Stimulated activated CD4-positive, alpha-beta T cell treated with anti-CD3 and anti-CD28 coated beads, Interleukin-2, amount 100 ng/mL, for 4 hours (primary cell): ENCODE data around the gene ZFP62.

Source experiments
- DNase-seq: peaks from one replicate; pipeline ENCODE4 v3.0.0-alpha.2; 2020; ENCODE audit warnings: low read depth

ZFP62 gene

DNA sequence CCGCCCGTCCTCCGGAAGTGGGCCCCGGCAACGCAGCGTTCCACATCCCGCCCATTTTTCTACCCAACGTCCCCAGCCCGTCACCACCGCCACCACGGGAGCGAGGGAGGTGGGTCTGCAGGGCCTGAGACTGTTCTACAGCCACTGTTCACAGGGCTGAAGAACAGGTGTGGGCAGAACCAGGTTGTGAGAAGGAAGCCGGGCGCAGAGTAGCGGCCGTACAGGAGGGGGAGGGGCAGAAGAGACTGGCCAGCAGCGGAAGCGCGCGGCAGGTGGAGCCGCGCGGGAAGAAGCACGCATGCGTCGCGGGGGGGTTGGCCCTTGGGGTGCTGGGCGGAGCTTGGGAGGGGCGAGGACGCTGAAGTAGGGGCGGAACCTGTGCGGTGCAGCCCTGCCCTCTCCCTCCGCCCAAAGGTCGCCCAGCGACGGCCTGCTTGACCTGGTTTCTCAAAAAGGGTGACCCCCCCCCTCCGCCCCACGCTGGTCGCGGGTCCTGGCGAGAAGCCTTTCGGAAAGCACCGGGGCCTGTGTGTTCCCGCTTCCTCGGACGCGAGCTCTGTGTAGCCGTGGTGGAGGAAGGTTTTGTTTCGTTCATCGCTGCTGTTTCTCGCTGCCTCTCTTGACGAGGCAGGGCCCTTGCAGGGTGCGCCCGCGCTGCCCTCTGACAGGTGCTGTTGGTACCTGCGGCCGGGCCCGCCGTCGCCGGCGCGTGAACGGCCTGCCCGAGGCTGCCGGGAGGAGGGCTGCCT, 50.7 kb downstream of the ZFP62 start:
- peak; percentile 91 for DNase-seq

DNA sequence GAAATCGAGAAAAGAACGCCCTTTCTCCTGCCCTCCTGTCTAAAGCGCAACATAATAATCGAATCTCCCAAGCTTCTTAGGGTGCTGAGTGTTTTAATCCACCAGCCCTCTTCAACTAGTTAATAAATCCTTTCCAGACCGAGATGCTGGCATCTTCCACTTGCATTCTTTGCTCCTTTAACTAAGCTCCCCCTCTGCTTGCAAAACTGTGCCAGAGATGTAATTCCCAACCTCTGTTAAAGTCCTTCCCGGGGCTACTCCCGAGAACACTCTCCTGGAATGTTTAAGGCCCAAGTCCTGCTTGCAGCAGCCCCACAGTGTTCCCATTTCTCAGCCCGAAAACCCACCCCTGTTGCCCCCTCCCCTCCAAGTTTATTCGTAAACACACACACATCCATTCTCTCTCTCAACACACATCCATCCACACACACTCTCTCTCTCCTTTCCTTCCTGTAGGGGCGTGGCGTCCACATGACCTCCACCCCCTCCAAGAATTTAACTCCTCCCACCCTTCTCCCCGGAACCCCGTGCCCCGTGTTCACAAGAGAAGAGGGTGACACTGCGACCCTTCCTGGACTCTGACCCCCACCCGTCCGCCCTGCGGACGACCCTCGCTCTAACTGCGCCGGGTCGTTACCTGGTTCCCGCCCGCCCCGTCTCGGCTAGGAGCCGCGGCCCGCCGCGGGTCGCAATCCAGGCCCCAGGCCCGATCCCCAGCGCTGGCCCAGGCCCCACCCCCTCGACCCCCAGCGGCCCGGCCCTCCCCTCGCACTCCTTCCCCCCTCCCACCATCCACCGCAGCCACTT, 51.5 kb downstream of the ZFP62 start:
- peak; percentile 91 for DNase-seq

DNA sequence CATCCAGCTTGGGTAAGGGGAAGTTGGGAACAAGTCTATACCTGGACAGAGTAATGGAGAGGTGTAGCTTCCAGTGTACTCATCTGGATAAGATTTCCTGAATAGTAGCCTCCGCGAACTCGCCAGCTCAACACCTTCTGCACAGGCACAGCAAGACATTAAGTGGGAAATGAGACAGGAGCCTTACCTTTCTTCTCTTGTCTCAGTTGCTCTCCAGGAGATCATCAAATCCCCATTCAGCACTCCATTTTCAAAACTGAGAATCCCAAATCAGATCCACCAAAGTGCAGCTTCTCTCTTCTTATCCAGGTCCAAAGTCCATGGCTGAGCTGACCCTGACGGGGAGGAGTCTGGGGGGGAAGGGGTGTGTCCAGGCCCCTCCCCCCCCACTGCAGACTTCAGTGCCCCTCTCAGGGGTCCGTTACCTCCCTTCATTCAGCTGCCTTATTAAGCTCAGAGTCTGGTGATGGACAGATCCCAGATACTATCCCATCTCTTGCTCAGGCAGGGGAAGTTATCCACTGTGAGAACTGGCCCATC, 52.5 kb downstream of the ZFP62 start:
- DNase-seq, result no peak

DNA sequence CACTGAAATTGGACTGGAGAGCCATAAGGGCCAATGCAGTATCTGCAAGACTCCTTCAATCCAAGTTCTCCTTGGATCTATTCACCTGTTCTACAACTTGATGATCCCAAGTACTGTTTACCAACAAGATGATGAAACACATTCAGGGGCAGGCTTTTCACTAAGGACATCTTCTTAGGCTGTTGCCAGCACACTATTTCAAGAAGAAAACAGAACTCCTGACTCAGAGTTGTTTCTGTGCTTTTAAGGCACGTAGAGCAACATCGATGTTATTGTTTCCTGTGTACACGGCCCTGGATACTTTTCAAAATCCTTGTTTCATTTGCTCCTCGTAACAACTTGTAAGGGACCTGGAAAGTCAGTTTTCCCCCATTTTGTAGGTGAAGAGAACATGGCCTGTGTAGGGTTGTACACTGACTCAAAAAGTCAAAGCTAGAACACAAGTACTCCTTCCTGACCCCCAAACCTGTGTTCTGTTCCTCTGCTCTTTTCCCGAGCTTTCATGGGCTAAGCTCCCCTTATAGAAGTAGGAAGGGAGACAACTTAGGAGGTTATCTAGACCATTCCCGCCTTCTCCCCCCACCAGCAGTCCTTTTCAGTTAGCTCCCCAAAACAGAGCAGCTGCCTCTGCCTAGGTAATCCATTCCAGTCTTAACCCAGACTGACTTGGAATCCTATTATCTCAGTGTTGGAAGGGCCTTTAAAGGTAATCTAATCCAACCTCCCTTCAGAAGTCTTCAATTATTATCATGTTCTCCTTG, 53.2 kb downstream of the ZFP62 start:
- DNase-seq, result no peak

DNA sequence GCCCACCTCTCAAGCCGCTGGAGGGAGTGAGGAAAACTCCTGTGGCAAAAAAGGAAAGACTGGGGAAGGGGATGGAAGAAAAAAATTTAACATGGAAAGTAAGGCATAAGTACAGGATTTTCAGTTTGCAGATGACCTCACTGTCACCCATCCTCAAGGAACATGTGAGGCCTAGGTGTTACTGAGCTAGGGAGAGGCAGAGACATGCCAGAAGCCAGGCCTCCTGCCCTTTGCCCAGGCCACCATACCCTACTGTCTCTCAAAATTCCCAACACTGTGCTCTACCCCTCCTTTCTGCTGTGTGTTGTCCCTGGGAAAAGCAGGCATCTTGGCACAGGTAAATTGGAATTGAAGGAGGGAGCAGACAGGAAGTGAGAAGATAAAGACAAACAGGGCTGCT, 54.0 kb downstream of the ZFP62 start:
- DNase-seq, result no peak

DNA sequence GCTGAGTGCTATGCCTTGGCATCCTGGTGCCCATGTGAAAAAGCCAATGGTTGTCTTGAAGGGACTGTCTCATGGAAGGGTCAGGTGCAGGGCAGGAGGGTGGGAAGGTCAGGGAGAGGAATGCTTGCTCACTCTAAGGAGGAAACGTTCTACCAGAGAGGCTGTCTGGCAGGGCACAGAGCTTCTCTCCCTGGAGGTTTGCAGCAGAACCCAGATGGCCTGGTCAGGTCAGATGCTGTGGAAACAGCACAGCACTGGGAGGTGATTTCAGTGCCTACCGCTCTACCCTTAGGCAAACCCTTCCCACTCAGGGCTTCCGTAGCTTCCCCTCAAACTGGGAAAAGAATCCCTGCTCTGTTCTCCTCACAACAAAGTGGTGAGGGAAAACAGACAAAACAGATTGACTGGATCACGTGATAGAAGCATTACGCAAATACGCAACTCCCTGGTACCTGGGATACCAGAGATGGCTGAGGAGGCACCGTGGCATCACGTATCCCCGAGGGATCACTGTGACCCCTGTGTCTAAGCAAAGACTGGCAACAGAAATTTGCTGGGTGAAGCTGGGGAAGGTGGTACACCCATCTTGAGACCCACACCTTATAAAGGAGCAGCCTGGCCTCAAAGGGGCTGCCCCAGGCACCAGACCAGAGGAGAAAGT, 54.6 kb downstream of the ZFP62 start:
- DNase-seq, result no peak

DNA sequence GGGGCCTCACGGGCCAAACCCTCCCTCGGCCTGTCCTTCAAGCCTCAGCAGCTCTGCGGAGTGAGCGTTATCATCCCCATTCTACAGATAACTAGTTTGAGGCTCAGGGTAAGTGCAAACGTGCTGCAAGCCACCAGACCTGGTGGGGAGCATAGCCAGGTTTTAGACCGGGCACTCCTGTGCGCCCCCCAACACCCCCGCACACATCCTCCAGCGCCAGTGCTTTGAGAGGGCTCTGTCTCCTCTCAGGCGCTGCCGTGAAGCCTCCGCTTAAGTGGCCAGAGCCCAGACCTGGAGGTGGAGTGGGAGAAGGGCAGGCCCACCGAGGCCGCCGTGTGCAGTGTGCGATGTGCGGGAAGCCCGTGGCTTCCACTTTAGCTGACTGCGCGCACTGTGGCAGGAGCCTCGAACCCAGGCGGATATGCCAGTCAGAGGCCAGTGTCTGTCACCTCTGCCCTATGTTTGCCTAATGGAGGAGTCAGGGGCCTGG, 56.9 kb downstream of the ZFP62 start:
- DNase-seq, result no peak

DNA sequence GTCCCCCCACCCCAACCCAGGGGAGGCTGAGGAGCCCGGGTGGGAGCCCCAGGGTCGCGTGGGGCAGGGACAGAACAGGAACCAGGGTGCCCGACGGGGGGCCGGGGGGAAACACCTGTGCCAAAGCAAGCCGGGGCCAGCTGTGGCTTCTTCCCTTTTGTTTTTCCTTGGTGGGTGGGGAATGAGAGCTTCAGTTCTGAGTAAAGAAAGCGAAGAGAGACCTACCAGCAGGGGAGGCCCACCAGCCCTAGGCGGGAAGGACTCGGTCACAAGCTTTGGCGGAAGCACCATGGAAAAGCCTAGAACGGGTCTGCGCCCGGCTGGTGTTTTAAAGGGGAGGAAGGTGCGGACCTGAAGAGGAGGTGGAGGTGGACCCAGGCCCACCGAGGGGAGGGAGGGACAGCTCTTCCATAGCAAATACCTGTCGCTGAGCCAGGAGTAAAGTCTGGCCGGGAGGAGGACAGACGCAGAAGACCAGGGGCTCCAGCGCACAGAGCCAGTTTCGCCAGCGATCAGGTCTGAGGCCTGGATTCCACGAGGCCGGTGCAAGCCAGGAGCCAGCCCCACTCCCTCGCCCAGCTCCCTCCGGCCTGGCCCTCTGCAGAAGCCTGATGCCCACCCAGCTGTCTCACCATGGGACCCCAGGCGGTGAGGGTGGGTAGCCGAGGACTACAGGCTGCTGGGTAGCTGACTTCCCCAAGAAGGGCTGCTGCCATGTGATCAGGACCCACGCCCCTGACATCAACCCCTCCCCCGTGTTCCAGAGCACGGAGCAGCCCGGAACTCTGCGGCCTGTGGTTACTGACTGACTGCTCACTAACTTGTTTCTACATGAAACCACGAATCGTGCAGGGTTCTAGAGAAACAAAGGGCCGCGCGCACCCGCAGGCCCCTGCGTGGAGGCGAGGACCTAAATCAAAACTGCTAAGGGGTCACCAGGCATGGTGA, 57.6 kb downstream of the ZFP62 start:
- DNase-seq, result peak; percentile 76

DNA sequence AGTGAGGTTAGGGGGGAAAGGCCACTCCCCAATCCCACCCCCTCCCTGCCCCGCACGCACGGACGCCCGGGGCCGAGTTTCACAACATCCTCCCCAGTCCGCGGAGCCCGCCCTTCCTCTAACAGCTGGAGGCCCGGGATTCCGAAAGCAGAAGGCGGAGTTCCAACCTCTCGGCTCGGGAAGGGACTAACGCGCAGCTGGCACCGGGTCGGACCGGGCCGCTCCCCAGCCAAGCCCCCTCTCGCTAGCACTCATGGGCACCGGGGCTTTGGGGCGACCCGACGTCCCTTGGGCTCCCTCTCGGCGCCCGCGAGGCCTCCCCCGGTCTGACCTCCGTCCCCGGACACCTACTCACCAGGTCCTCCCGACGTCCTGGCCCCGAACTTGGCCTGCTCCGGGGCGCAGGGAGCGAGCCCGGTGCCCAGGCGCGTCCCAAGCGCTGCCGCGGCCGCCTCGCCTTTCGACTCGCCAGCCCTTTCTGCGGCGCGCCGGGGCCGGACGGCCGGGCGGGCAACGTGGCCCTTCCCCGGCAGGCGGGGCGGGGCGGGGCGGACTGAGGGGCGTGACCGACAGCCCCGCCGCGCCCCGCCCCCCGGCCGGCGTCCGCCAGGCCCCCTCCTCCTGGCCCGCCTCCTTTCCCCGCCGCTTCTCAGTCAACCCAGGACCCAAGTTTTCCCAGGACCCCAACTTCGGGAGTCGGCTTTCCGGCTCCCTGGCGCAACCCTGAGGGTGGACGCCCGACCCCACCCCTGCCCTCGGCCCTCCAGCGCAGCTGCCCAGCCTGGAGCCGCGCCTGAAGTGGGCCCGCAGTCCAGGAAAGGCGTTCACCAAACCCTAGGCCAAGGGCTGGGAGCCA, 58.5 kb downstream of the ZFP62 start, which contains the start of gene MGAT1:
Gene MGAT1 (minus strand): TSS at position 482 of the 856 bp plus-strand sequence. CDS start 9,835 bp downstream, outside the sequence.
- peak; percentile 69 for DNase-seq

DNA sequence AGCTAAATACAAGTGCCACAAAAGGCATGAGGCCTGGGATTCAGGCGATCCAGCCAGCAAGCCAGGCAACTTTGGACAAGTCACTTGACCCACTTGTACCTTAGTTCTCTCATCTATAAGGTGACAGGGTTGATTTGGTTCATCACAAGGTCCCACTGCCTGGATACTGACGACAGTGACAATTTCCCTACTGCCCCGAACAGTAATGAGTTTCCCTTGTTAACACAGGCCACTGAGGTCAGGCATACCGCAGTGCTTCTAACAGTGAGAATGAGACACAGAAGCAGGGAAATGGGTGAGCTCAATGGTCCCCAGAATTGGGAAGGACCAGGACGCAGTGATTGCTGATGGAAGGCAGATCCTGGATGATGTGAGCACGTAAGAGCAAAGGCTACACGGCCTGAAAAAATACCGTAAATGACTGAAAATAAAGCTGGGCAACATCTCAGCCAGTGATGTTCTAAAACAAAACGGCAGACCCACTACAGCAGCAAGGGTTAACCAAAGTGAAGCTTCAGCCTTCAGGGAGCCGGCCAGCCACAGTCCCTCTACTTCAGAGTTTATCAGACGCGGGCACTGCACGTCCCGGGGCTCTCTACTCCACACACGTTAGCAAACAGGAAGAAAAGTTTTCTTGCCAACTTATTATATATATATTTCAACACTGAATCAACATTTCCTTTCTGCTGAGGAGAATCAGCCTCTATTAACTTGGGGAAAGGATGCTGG, 59.3 kb downstream of the ZFP62 start:
- DNase-seq, result no peak

DNA sequence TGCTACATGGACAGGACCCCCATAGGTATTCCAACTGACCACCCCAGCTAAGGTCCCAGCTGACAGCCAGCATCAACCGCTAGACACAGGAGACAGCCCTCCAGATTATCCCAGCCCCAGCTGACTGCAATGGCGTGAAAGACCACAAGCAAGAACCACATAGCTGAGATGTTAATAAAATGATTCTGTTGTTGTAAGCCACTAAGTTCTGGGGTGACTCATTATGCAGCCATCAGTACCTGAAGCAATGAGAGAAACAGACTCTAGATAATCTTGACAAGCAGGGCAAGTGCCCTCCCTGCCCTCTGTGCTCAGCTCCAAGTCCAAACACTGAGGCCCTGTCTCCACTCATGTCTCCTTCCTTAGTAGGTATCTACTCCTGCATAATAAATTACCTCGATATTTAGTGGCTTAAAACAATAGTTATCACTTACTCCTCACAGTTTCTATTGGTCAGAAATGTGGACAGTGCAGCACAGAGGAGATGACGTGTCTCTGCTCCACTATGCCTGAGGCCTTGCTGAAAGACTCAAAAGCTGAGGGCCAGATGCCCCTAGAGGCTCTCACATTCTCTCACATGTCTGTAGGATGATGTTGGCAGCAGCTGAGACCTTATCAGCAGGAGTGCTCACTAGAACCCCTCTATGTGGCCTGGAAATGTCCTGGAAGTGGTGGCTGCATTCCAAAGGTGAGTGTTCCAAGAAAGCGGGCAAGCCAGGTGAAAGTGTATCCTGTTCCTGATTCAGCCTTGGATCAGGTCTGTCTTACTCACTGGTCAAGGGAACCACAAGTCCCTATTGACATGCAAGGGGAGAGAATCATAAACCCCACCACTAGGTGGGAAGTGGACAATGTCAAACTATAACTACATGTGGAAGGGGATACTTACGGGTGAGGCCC, 60.9 kb downstream of the ZFP62 start:
- no peak for DNase-seq

DNA sequence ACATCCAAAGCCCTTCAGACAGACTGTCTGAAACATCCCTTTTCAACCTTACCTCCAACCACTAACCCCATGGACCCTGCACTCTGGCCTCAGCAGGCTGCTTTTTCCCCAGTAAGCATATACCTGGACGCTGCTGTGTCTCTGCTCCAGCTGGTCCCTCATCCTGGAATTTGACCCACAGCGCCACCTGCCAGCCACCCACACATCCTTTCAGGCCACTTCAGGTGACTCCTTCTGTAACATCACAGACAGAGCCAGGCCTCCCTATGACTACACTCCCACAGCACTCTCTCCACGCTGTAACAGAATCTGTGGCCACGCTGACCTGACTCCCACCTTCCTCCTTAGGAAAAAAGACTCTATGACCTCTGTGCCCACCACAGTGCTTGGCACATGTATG, 61.9 kb downstream of the ZFP62 start:
- no peak for DNase-seq

DNA sequence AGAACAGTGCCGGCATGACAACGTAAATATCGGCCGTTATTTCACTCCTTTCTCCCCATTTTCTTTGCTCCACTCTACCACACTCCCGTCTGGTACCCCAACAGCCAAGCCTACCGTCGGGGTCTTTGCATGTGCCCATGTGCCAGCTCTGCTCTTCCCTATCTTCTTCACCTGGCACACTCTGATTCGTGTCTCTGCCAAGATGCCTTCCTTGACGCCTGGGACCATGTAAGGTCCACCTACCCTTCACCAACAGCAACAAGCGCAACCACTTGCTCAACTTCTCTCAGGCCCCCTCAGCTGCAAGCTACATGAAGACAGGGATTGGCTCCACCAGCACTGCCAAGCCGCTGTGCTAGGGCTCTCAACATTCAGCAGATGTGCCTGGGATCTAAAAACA, 62.9 kb downstream of the ZFP62 start:
- no peak for DNase-seq
